DND-41 (cell line): Measurements from ENCODE around the gene ADK.

ENCODE experiments used
- CTCF ChIP-seq: IDR thresholded peaks from 2 replicates; pipeline ENCODE4 v1.5.1; 2012; ENCODE audit warnings: borderline replicate concordance, low read length, moderate library complexity, mild to moderate bottlenecking; ENCODE audit not compliant: poor library complexity, severe bottlenecking; ENCODE audit errors: extremely low read depth
- EZH2 ChIP-seq: IDR thresholded peaks from 3 replicates; pipeline ENCODE4 v1.6.1; 2012; ENCODE audit warnings: borderline replicate concordance, low read depth, mild to moderate bottlenecking, moderate library complexity, low read length, inconsistent platforms; ENCODE audit not compliant: severe bottlenecking

GRCh38 chr10:74320026-74320425 is 169.0 kb downstream of the ADK start:
- TF ChIP-seq CTCF: no peak
- TF ChIP-seq EZH2: no peak
